H1 (cell line): ENCODE results near the gene FGGY. TPM values are rescaled to one million over a fixed set of nuclear protein-coding genes. Genes with fewer than 3 reads are reported as not detected.
"Not testable (repeated sequence)": the region's sequence is repeated elsewhere in the genome, so short reads cannot be mapped to it uniquely, and the experiment has no call there.

ENCODE experiments used
- CTCF ChIA-PET: fragments of 300-600 bp; sonication (Branson Sonifier 250); formaldehyde crosslinking; loops from one replicate; lab custom pipeline; 2021; ENCODE audit not compliant: partially characterized antibody; lab: Charles Lee
- POLR2A ChIA-PET: fragments of 300-600 bp; sonication (Branson Sonifier 250); formaldehyde crosslinking; loops from one replicate; lab custom pipeline; 2021; ENCODE audit warnings: inconsistent platforms; ENCODE audit not compliant: partially characterized antibody; lab: Charles Lee
- DNase-seq, 2 experiments: peaks; one replicate each; pipeline versions ENCODE4 v3.0.0 to v3.0.0-alpha.2; 2010 to 2022; ENCODE audit warnings: low spot score in 2 of 2, low read depth in 1 of 2, mixed read lengths in 1 of 2
- FAIRE-seq: peaks from 2 replicates; lab custom pipeline; 2011; peaks lifted over from hg19 to GRCh38; lab: Jason Lieb, UNC
- H2AFZ ChIP-seq: 2 replicates; pipeline ENCODE4 v1.8.1; 2012; ENCODE audit warnings: low read length, inconsistent platforms
- H2AK5ac ChIP-seq: 2 replicates; pipeline ENCODE4 v1.6.1; 2013; ENCODE audit warnings: low read depth, low read length
- H2BK120ac ChIP-seq: replicated peaks from 2 replicates; pipeline ENCODE3; 2013; ENCODE audit warnings: low read depth, low read length, inconsistent platforms
- H2BK12ac ChIP-seq: 2 replicates; pipeline ENCODE4 v1.6.1; 2013; ENCODE audit warnings: low read depth, low read length
- H2BK15ac ChIP-seq: 2 replicates; pipeline ENCODE4 v1.6.1; 2013; ENCODE audit warnings: low read length
- H2BK20ac ChIP-seq: 2 replicates; pipeline ENCODE4 v1.6.1; 2013; ENCODE audit warnings: low read length
- H2BK5ac ChIP-seq: 2 replicates; pipeline ENCODE4 v1.6.1; 2013; ENCODE audit warnings: low read depth, low read length
- H3K14ac ChIP-seq: 2 replicates; pipeline ENCODE4 v1.6.1; 2013; ENCODE audit warnings: inconsistent platforms; ENCODE audit not compliant: insufficient read length
- H3K18ac ChIP-seq: 2 replicates; pipeline ENCODE4 v1.6.1; 2013; ENCODE audit warnings: low read length; ENCODE audit errors: extremely low read depth
- H3K23ac ChIP-seq: 2 replicates; pipeline ENCODE4 v1.6.1; 2013; ENCODE audit warnings: inconsistent platforms; ENCODE audit not compliant: insufficient read length
- H3K23me2 ChIP-seq: 2 replicates; pipeline ENCODE4 v1.6.1; 2013; ENCODE audit warnings: low read depth, low read length
- H3K27ac ChIP-seq: 2 replicates; pipeline ENCODE4 v1.6.1; 2011; ENCODE audit warnings: low read depth, low read length, inconsistent platforms
- H3K27me3 ChIP-seq, 4 experiments: replicated peaks in 1 of 4; 1 replicate in 1 of 4; 2 replicates in 3 of 4; pipeline versions ENCODE4 v1.6.1 to v1.8.1; 2011 to 2013; ENCODE audit warnings: low read length in 3 of 4, mild to moderate bottlenecking in 3 of 4, inconsistent platforms in 2 of 4, mixed read lengths in 2 of 4, moderate library complexity in 1 of 4; ENCODE audit not compliant: control insufficient read depth in 3 of 4, insufficient read depth in 3 of 4; ENCODE audit errors: extremely low read depth in 1 of 4
- H3K36me3 ChIP-seq, 4 experiments: 2 replicates each; pipeline versions ENCODE4 v1.6.1 to v1.8.1; 2011 to 2013; ENCODE audit warnings: mild to moderate bottlenecking in 4 of 4, low read length in 3 of 4, moderate library complexity in 2 of 4, control low read depth in 1 of 4, inconsistent platforms in 1 of 4; ENCODE audit not compliant: insufficient read depth in 4 of 4, control insufficient read depth in 2 of 4
- H3K4ac ChIP-seq: replicated peaks from 2 replicates; pipeline ENCODE3; 2013; ENCODE audit warnings: low read length, low read depth, mixed read lengths, inconsistent platforms; ENCODE audit not compliant: insufficient read length
- H3K4me1 ChIP-seq, 4 experiments: replicated peaks in 1 of 4; 1 replicate in 1 of 4; 2 replicates in 3 of 4; pipeline versions ENCODE4 v1.6.1 to v1.8.1; 2011 to 2013; ENCODE audit warnings: low read length in 3 of 4, inconsistent platforms in 2 of 4, mixed read lengths in 1 of 4; ENCODE audit not compliant: insufficient read depth in 4 of 4, control insufficient read depth in 3 of 4
- H3K4me2 ChIP-seq, 2 experiments: 2 replicates each; pipeline versions ENCODE4 v1.6.1 to v1.8.1; 2011 to 2013; ENCODE audit warnings: low read depth in 2 of 2, low read length in 2 of 2, control low read depth in 1 of 2, inconsistent platforms in 1 of 2, mild to moderate bottlenecking in 1 of 2; ENCODE audit not compliant: insufficient read depth in 1 of 2
- H3K4me3 ChIP-seq, 4 experiments: fragments of 200-600, 300-600 bp in 1 of 4; sonication (generic), shearing (Covaris generic), sonication (Bioruptor Twin) in 1 of 4; 2 replicates each; pipeline versions ENCODE4 v1.5.1 to v1.8.1; 2011 to 2016; ENCODE audit warnings: low read length in 4 of 4, low read depth in 3 of 4, control low read depth in 2 of 4, inconsistent platforms in 2 of 4, mild to moderate bottlenecking in 2 of 4, mixed read lengths in 1 of 4, moderate library complexity in 1 of 4; ENCODE audit not compliant: insufficient read depth in 2 of 4; ENCODE audit errors: extremely low read depth in 1 of 4
- H3K56ac ChIP-seq: replicated peaks from 2 replicates; pipeline ENCODE3; 2013; ENCODE audit warnings: low read depth, mild to moderate bottlenecking, mixed read lengths, low read length, inconsistent platforms; ENCODE audit not compliant: insufficient read length
- H3K79me1 ChIP-seq: 2 replicates; pipeline ENCODE4 v1.6.1; 2013; ENCODE audit warnings: low read depth, low read length, control low read depth
- H3K79me2 ChIP-seq, 2 experiments: 2 replicates each; pipeline versions ENCODE4 v1.6.1 to v1.8.1; 2012 to 2013; ENCODE audit warnings: low read length in 2 of 2, mild to moderate bottlenecking in 2 of 2, inconsistent platforms in 1 of 2; ENCODE audit not compliant: insufficient read depth in 2 of 2, control insufficient read depth in 1 of 2
- H3K9ac ChIP-seq, 4 experiments: replicated peaks in 1 of 4; 1 replicate in 1 of 4; 2 replicates in 3 of 4; pipeline versions ENCODE4 v1.6.1 to v1.8.1; 2011 to 2013; ENCODE audit warnings: low read depth in 3 of 4, low read length in 3 of 4, control low read depth in 2 of 4, mild to moderate bottlenecking in 2 of 4, moderate library complexity in 2 of 4, inconsistent platforms in 1 of 4; ENCODE audit errors: extremely low read depth in 1 of 4
- H3K9me3 ChIP-seq, 2 experiments: 2 replicates each; pipeline versions ENCODE4 v1.6.1 to v1.8.1; 2012 to 2013; ENCODE audit warnings: mild to moderate bottlenecking in 2 of 2, moderate library complexity in 2 of 2, control low read depth in 1 of 2, inconsistent platforms in 1 of 2, low read depth in 1 of 2, low read length in 1 of 2, mixed read lengths in 1 of 2; ENCODE audit not compliant: insufficient read depth in 2 of 2
- H4K20me1 ChIP-seq, 2 experiments: replicated peaks in 1 of 2; 2 replicates each; pipeline versions ENCODE3 to v1.8.1; 2011 to 2013; ENCODE audit warnings: inconsistent platforms in 2 of 2, low read length in 2 of 2, mild to moderate bottlenecking in 1 of 2; ENCODE audit not compliant: insufficient read depth in 2 of 2, control insufficient read depth in 1 of 2
- H4K5ac ChIP-seq: 2 replicates; pipeline ENCODE4 v1.6.1; 2013; ENCODE audit warnings: low read length, low read depth, mixed read lengths, inconsistent platforms; ENCODE audit not compliant: insufficient read length
- H4K8ac ChIP-seq: 2 replicates; pipeline ENCODE4 v1.8.0; 2013; ENCODE audit warnings: mild to moderate bottlenecking, moderate library complexity, low read length, inconsistent platforms; ENCODE audit not compliant: insufficient read depth; ENCODE audit errors: extremely low read depth
- H4K91ac ChIP-seq: replicated peaks from 2 replicates; pipeline ENCODE3; 2013; ENCODE audit warnings: low read length, mixed read lengths, inconsistent platforms; ENCODE audit not compliant: insufficient read length
- WGBS, 2 experiments: shearing (Covaris generic) in 1 of 2; methylation state at CpG; one replicate each; pipeline versions ENCODE4 v1.1.6 to v1.1.7; 2013 to 2015; ENCODE audit warnings: low lambda C conversion rate in 2 of 2, mixed read lengths in 2 of 2, inconsistent platforms in 1 of 2, low coverage in 1 of 2, missing lambda C conversion rate in 1 of 2; ENCODE audit not compliant: insufficient replicate concordance in 2 of 2, insufficient coverage in 1 of 2, insufficient read length in 1 of 2; ENCODE audit errors: extremely low coverage in 1 of 2, missing lambda C conversion rate in 1 of 2; 5-methylcytosine and 5-hydroxymethylcytosine counted together
- polyA plus RNA-seq, 7 experiments: library from polyadenylated mRNA; depleted of rRNA in 3 of 7; stranded (reverse) in 5 of 7; unstranded in 2 of 7; fragments of >200 nt in 5 of 7; fragments of 200-250 nt in 2 of 7; gene quantifications; 1 replicate in 5 of 7; 2 replicates in 1 of 7; 4 replicates in 1 of 7; pipeline versions ENCODE4 v1.2.1 to v1.2.3, GENCODE V29; 2011 to 2013; ENCODE audit warnings: missing spikeins in 2 of 7, mixed read lengths in 2 of 7
- total RNA-seq: library from RNA; stranded (reverse); fragmentation: NEBNext Ultra II Directional; extraction: Animal tissue kit (Norgen Biotek cat#: 25700); gene quantifications from 2 replicates; pipeline ENCODE4 v1.2.1, GENCODE V29; 2021

FGGY gene
- total and polyA plus RNA-seq, 2 of the 8 experiments (the other 6 are each of a cell fraction or from before 2014, with no cell fraction given), result 10.3 to 12.5 TPM

DNA sequence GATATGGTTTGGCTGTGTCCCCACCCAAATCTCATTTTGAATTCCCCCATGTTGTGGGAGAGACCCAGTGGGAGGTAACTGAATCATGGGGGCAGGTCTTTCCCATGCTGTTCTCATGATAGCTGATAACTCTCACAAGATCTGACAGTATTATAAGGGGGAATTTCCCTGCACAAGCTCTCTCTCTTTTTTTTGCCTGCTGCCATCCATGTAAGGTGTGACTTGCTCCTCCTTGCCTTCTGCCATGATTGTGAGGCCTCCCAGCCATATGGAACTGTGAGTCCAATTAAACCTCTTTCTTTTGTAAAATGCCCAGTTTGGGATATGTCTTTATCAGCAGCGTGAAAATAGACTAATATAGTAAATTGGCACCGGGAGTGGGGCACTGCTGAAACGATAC is 439.0 kb downstream of the FGGY start:
- DNase-seq, H2BK12ac ChIP-seq, H2AFZ ChIP-seq, H2BK120ac ChIP-seq, H4K8ac ChIP-seq, H3K27me3 ChIP-seq, H3K4me3 ChIP-seq, POLR2A ChIA-PET, H3K36me3 ChIP-seq, H4K5ac ChIP-seq, H3K4me2 ChIP-seq, H3K4ac ChIP-seq, H3K27ac ChIP-seq, H3K4me1 ChIP-seq, FAIRE-seq, H3K18ac ChIP-seq, H3K14ac ChIP-seq, H2BK15ac ChIP-seq, H3K23me2 ChIP-seq, H4K91ac ChIP-seq, H2AK5ac ChIP-seq, H2BK20ac ChIP-seq, H3K23ac ChIP-seq, H2BK5ac ChIP-seq, H3K56ac ChIP-seq, H3K79me1 ChIP-seq, H3K79me2 ChIP-seq, H3K9ac ChIP-seq, H4K20me1 ChIP-seq: not testable (repeated sequence)
- peaks cover 18 to 21% of the 10 kb centered on the region in 2 experiments; a peak in 3 of 4 replicates for H3K9me3 ChIP-seq
- WGBS, 2 experiments, result 100% methylated on average over 3 of the region's 3 CpGs; no CpG with 5 or more reads in 1 of the 2 experiments
- CTCF ChIA-PET, result interaction anchor here (0.8 to 1.2 kb wide), 2 partner anchors 24 to 47 kb away, joined by 3 to 4 read pairs; no protein-coding TSS in a partner anchor
